Measurements from ENCODE around the gene SLC43A1.

The SLC43A1 gene

GRCh38 chr11:57479911-57480310 is 35.6 kb downstream of the SLC43A1 start:
- DNase-seq (ENCODE audit: low read depth, low spot score): no peak

DNA sequence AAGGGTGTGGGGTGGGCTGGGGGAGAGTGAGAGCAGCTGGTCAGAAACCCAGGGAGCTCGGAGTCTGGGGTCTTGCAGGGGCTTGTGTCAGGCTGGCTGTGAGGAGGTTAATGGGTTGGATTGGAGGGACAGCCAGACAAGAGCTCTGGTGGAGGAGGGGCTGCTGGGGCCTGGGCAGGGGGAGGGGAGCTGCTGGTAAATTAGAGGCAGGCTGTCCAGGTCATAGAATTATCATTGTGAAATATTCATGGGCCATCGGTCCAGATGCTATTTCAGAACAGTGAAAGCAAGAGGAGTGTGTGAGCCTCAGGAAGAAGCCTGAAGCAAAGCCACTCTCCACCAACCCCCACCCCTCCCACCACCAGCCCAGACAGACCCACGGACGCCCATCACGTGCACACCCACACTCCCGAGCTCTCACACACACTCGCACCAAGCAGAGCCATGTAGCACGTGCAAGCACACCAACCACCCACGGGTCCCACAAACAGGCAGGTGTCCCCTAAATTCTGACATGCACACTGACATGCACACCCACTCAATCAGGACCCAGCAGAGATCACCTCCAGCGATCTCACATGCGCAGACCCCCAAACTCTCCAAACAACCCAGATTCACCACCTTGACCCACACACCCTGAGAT is 36.4 kb downstream of the SLC43A1 start:
- DNase-seq (ENCODE audit: low read depth, low spot score): no peak

GRCh38 chr11:57477507-57478189 is 37.9 kb downstream of the SLC43A1 start:
- DNase-seq (ENCODE audit: low read depth, low spot score): no peak

DNA sequence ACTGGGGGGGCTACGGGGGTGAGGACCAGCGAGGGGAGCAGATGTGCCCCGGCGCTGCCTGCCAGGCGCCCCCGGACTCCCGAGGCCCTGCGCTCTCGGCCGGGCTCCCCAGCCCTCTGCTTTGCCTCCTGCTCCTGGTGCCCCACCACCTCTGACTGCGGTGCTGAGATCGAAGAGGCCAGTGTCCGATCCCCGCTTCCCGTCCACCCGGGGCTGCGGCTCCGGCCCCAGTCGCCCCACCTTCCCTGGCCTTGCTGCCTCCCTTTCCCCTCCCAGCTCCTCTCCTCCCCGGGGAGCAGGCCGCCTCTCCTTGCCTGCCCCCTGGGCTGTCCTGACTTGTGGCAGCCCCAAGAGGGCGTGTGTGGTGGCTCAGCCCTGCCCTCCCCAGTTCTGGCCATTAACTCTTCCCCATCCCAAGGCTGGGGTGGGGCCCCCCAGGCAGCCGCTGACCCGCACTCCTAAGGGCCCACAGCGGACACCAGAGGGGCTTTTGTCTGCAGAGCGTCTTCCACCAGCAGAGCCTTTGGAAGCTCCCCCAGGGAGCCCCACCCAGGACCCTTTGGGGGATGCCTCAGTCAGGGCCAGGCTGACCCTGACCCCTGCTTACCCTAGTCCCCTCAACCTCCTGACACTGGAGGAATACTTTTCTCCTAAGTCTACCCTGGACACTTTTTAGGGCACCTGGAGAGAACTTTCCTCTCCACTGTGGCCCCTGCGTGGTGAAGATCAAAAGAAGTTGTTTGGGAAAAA is 38.6 kb downstream of the SLC43A1 start:
- peak; percentile 47 for DNase-seq (ENCODE audit: low read depth, low spot score)

DNA sequence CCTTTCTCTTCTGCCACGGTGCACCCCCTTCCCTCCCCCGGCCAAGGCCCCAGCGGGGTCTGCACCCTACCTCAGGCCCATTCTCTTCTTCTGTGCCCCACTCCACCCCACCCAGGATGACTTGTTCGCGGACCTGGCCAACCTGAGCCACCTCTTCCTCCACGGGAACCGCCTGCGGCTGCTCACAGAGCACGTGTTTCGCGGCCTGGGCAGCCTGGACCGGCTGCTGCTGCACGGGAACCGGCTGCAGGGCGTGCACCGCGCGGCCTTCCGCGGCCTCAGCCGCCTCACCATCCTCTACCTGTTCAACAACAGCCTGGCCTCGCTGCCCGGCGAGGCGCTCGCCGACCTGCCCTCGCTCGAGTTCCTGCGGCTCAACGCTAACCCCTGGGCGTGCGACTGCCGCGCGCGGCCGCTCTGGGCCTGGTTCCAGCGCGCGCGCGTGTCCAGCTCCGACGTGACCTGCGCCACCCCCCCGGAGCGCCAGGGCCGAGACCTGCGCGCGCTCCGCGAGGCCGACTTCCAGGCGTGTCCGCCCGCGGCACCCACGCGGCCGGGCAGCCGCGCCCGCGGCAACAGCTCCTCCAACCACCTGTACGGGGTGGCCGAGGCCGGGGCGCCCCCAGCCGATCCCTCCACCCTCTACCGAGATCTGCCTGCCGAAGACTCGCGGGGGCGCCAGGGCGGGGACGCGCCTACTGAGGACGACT is 39.3 kb downstream of the SLC43A1 start:
- DNase-seq (ENCODE audit: low read depth, low spot score): peak; percentile 34

DNA sequence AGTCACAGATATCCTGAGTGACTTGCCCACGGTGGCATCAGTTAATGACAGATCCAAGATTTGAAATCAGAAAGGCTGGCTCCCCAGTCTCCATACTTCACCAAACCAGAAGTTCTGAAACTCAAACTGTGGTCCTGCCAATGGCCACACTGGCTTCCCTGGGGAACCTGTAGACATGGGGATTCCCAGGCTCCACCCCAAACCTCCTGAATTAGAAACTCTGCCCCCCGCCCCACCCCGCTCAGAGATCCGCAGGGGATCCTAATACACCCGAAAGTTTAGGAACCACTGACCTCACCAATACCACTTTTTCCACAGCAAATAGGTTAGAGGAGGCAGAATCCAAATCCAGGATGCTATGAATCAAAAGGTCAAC is 39.8 kb downstream of the SLC43A1 start:
- no peak for DNase-seq (ENCODE audit: low read depth, low spot score)

GRCh38 chr11:57475191-57475590 is 40.3 kb downstream of the SLC43A1 start:
- DNase-seq (ENCODE audit: low read depth, low spot score): no peak

DNA sequence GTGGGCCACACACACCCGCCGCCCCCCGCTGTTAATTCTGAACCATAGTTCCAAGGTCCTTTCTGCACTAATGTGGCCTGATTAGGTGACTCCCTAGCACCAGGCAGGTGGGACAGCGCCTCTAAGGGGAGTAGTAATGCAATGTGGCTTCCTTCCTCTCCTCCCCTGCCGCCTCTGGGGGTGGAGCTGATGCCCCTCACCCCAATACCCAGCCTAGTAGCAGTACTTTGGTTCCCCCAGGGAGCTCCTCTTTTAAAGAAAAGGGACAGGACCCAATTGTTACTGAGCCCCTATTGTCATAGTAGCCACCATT is 40.7 kb downstream of the SLC43A1 start:
- no peak for DNase-seq (ENCODE audit: low read depth, low spot score)

DNA sequence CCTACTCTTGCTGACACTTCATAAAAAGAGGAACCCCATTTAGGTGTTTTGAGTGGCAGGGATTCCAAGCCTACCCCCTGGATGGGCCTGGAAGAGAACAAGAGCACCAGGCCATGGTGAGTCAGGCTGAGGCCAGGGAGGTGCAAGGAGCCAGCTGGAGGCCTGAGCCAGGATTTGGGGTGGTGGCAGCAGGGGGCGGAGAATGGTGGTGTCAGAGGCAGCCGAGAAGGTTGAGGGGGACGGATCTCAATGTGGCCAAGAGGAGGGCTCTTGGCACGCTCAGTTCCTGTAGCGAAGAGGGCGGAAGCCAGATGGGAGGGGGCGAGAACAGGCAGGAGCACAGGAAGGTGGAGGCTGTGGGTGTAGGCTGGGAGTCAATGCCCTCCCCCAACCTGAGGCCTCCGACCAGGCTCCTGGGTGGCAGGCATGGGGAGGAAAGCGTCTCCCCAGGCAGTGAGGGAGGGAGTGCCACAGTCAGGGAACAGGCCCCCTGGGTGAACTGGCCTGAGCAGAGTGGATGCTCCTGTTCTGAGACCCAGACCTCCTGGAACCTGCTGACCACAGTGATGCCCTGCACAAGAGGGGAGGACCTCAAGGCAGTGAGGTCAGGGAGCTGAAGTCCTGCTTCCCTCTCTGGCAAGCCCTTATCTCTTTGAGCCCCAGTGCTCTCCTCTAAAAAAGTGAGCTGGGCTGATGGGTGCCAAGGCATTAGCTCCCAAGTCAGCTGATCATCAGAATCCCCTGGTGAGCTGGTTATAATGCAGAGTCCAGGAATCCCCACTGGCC is 41.3 kb downstream of the SLC43A1 start:
- DNase-seq (ENCODE audit: low read depth, low spot score): no peak

GRCh38 chr11:57473285-57473841 is 42.1 kb downstream of the SLC43A1 start:
- no peak for DNase-seq (ENCODE audit: low read depth, low spot score)

DNA sequence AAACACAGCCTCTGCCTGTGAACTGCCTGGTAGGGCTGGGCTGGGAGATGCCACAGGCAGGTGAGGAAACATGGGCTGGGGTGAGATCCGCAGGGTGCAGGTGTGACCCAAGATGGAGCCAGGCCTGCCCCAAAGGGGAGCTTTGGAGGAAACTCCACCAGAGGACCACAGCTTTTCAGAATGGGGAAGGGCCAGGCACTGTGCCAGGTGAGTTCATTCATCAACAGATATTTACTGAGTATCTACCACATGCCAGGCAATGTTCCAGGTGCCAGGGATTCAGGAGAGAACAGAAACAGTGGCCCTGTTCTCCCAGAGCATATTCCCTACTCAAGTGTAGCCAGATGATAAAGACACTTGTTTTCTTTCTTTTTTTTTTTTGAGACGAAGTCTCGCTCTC is 44.0 kb downstream of the SLC43A1 start:
- no peak for DNase-seq (ENCODE audit: low read depth, low spot score)

GRCh38 chr11:57469268-57469667 is 46.2 kb downstream of the SLC43A1 start:
- no peak for DNase-seq (ENCODE audit: low read depth, low spot score)

GRCh38 chr11:57468276-57468675 is 47.2 kb downstream of the SLC43A1 start:
- DNase-seq (ENCODE audit: low read depth, low spot score): no peak

- no peak for DNase-seq (ENCODE audit: low read depth, low spot score)
Measured at GRCh38 chr11:57467508-57468157, 47.9 kb downstream of the SLC43A1 start.

DNA sequence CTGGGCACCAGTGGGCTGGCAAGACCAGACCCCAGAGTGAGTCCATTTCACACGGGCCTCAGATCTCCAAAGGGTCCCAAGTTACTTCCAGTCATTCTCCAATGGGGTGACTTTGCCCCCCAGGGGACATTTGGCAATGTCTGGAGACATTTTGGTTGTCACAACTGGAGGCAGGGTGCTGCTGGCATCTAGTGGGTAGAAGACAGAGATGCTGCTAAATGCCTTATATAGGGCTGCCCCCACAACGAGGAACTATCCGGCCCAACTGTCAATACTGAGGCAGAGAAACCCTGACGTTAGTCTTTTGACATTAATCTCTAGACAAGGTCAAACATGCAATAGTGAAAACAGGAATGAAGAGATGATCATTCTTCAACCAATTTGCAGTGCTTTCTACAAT is 48.8 kb downstream of the SLC43A1 start:
- DNase-seq (ENCODE audit: low read depth, low spot score): no peak

DNA sequence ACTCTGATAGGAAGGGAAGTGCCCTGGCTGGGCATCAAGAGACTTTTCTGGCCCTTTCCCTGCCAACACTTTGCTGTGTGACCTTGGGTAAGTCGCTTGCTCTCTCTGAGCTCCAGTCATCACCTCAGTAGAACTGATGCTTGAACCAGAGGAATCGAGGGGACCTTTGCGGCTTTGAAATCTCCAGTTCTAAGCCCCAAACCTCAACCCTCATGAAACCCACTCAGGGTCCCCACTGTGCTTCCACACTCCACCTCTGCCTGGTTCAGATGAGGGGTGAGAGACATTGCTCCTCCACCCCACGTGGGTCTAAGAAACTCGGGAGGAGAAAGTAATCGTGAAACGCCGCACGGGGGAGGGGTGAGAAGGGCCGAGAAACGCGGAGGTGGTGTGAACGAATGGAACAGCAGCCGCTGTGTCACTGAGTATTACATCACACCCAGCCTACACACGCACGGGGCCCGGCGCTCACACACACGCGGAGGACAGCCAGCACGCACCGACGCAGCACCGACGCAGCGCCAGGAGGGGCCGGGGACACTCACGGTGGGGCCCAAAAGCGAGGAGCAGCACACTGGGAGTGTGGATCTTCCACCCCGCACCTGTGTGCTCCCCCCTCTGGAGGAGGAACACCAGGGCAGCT is 50.8 kb downstream of the SLC43A1 start:
- no peak for DNase-seq (ENCODE audit: low read depth, low spot score)

DNA sequence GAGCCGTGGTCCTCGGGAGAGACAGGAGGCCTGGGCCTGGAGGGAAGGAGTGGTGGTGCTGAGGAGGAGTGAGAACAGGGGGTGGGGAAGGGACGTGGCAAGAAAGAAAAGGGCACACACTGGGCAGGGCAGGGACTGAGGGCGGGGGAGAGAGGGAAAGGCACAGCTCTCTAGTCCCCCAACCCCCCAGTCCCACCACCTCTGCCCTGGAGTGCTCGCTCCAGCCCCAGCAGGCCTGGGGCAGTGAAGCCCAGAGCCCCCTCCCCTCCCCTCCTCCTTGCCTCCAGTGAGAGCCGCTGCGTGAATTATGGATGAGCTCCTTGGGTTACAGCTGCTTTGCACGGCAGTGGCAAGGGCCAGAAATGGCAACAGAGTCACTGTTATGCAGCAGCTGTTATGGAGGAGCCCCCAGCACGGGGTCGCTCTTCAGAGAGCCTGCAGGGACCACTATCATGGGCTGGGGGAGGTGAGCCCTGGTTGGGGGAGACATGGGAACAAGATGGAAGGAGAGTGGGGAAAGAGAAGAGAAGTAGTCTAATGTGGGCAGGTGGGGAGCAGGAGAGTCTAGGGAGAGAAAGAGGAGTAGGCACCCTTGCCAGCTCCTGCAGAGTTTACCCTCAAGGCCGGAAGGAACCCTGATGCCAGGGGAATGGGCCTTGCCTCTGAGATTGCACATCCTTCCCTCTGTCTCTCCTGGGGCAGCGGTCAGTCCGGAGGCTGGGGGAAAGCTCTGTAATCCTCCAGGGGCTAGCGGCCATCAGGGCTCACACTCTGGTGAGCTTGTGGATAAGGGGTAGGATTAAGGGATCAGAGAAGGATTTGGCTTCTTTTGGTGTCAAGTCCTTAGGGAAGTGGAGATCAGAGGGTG is 51.6 kb downstream of the SLC43A1 start:
- DNase-seq (ENCODE audit: low read depth, low spot score): no peak

DNA sequence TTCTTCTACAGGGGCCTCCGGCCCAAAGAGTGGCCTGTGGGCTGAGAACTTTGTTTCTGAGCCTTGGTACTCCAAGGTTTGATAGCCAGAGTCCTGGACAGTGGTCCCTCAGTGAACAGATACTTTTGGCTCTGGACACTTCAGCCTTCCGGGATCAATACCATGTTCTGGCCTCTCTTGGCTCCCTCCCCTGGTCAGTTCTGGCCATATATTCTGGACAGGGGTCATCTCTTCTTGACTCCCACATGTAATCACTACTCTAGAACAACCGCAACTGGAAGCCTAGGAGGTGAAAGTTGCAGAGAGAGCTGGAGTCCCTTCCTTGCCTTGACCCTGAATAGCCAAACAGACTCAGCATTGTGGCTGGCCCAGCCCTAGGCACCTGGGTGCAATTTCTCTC is 52.9 kb downstream of the SLC43A1 start:
- no peak for DNase-seq (ENCODE audit: low read depth, low spot score)

GRCh38 chr11:57461841-57462489 is 53.5 kb downstream of the SLC43A1 start:
- DNase-seq (ENCODE audit: low read depth, low spot score): no peak
